A549 (cell line): ENCODE results near the gene PROM2. TPM values are rescaled to one million over a fixed set of nuclear protein-coding genes. Genes with fewer than 3 reads are reported as not detected.
"Not testable (repeated sequence)": the region's sequence is repeated elsewhere in the genome, so short reads cannot be mapped to it uniquely, and the experiment has no call there.

Experiments used
- ATAC-seq, 2 experiments: fragments of 200-7000 bp in 1 of 2; fragments of >200 bp in 1 of 2; cut with Nextera tagmentation in 1 of 2; cut with Tn5 transposase in 1 of 2; 3 replicates each; pipeline versions ENCODE4 v1.8.0 to v1.9.1; 2018 to 2020; ENCODE audit warnings: mild to moderate bottlenecking in 1 of 2, moderate library complexity in 1 of 2
- CTCF ChIA-PET: fragments of 300-600 bp; sonication (Branson Sonifier 250); formaldehyde crosslinking; extraction: SDS; loops from one replicate; lab custom pipeline; 2021; ENCODE audit warnings: antibody characterized with exemption, inconsistent platforms; lab: Yijun Ruan, JAX
- POLR2A ChIA-PET: fragments of 350-600 bp; formaldehyde crosslinking; extraction: SDS; loops from one replicate; lab custom pipeline; 2021; ENCODE audit warnings: antibody characterized with exemption, inconsistent platforms; lab: Yijun Ruan, JAX
- DNase-seq, 2 experiments: peaks; one replicate each; pipeline versions ENCODE4 v3.0.0 to v3.0.0-alpha.2; 2011 to 2016; ENCODE audit warnings: low read depth in 1 of 2, low spot score in 1 of 2
- FAIRE-seq: peaks from 2 replicates; lab custom pipeline; 2011; peaks lifted over from hg19 to GRCh38; lab: Jason Lieb, UNC
- H3K27ac ChIP-seq, 2 experiments: fragments of >200 bp; sonication (Bioruptor Twin); formaldehyde crosslinking; 3 replicates each; pipeline ENCODE4 v1.5.1; 2016 to 2017
- H3K4me1 ChIP-seq: fragments of >200 bp; sonication (Bioruptor Twin); formaldehyde crosslinking; 3 replicates; pipeline ENCODE4 v1.6.1; 2016
- H3K4me2 ChIP-seq: fragments of >200 bp; sonication (Bioruptor Twin); formaldehyde crosslinking; 3 replicates; pipeline ENCODE4 v1.6.1; 2016
- H3K4me3 ChIP-seq: fragments of >200 bp; sonication (Bioruptor Twin); formaldehyde crosslinking; 3 replicates; pipeline ENCODE4 v1.5.1; 2016
- H3K9me3 ChIP-seq: fragments of >200 bp; sonication (Bioruptor Twin); formaldehyde crosslinking; 3 replicates; pipeline ENCODE4 v1.6.1; 2016
- BHLHE40 ChIP-seq: IDR thresholded peaks from 2 replicates; pipeline ENCODE4 v1.6.1; 2012; ENCODE audit warnings: low read depth, low read length, inconsistent platforms
- FOXS1 ChIP-seq: fragments of 250-450 bp; sonication (Bioruptor Pico); IDR thresholded peaks from 2 replicates; pipeline ENCODE4 v1.5.0; 2020; ENCODE audit warnings: mild to moderate bottlenecking, moderate library complexity
- GATA3 ChIP-seq: IDR thresholded peaks from 2 replicates; pipeline ENCODE4 v1.6.1; 2012; ENCODE audit warnings: borderline replicate concordance
- HDAC2 ChIP-seq: fragments of 200-600 bp; sonication (generic); IDR thresholded peaks from 2 replicates; pipeline ENCODE4 v1.6.1; 2016
- HEYL ChIP-seq: fragments of 250-450 bp; sonication (Bioruptor Pico); IDR thresholded peaks from 2 replicates; pipeline ENCODE4 v1.8.0; 2021; ENCODE audit warnings: mild to moderate bottlenecking, moderate library complexity
- MAFK ChIP-seq: fragments of 450-650 bp; IDR thresholded peaks from 2 replicates; pipeline ENCODE4 v1.6.1; 2014; ENCODE audit not compliant: partially characterized antibody
- NPAS2 ChIP-seq: fragments of 250-450 bp; sonication (Bioruptor Pico); IDR thresholded peaks from 2 replicates; pipeline ENCODE4 v1.8.0; 2022; ENCODE audit warnings: mild to moderate bottlenecking, moderate library complexity, borderline replicate concordance
- PHF8 ChIP-seq: fragments of 200-600 bp; sonication (generic); IDR thresholded peaks from 2 replicates; pipeline ENCODE4 v1.6.1; 2016; ENCODE audit warnings: low read depth, mild to moderate bottlenecking, antibody characterized with exemption, moderate library complexity, borderline replicate concordance
- POLR2A ChIP-seq: IDR thresholded peaks from 2 replicates; pipeline ENCODE4 v1.6.1; 2012; ENCODE audit warnings: mild to moderate bottlenecking, low read length
- POLR2AphosphoS2 ChIP-seq: conservative IDR thresholded peaks from 2 replicates; pipeline ENCODE4 v1.6.1; 2012; ENCODE audit warnings: low read length, improper control_type of control experiment, inconsistent platforms
- RAD21 ChIP-seq, 2 experiments: fragments of >200 bp in 1 of 2; sonication (Bioruptor Twin) in 1 of 2; formaldehyde crosslinking in 1 of 2; IDR thresholded peaks in 1 of 2; conservative IDR thresholded peaks in 1 of 2; 2 replicates in 1 of 2; 3 replicates in 1 of 2; pipeline ENCODE4 v1.6.1; 2012 to 2018; ENCODE audit warnings: inconsistent platforms in 1 of 2
- RARB ChIP-seq: fragments of 250-450 bp; sonication (Bioruptor Pico); IDR thresholded peaks from 2 replicates; pipeline ENCODE4 v1.8.0; 2021; ENCODE audit warnings: mild to moderate bottlenecking, moderate library complexity
- RCOR1 ChIP-seq: fragments of 150-350 bp; IDR thresholded peaks from 2 replicates; pipeline ENCODE4 v1.6.1; 2014; ENCODE audit warnings: antibody characterized with exemption, low read length, low read depth
- RFX5 ChIP-seq: fragments of 450-650 bp; IDR thresholded peaks from 2 replicates; pipeline ENCODE4 v1.7.1; 2014; ENCODE audit warnings: antibody characterized with exemption, mild to moderate bottlenecking, moderate library complexity
- TP53 ChIP-seq: fragments of 250-450 bp; sonication (Bioruptor Pico); IDR thresholded peaks from 2 replicates; pipeline ENCODE4 v1.5.0; 2021; ENCODE audit warnings: mild to moderate bottlenecking, moderate library complexity
- ZC3H11A ChIP-seq: fragments of 450-650 bp; IDR thresholded peaks from 2 replicates; pipeline ENCODE4 v1.6.1; 2014; ENCODE audit warnings: antibody characterized with exemption, mild to moderate bottlenecking
- ZNF302 ChIP-seq: fragments of 250-450 bp; sonication (Bioruptor Pico); IDR thresholded peaks from 2 replicates; pipeline ENCODE4 v1.9.0; 2021; ENCODE audit warnings: inconsistent platforms, mild to moderate bottlenecking, moderate library complexity
- ZSCAN20 ChIP-seq: fragments of 250-450 bp; sonication (Bioruptor Pico); IDR thresholded peaks from 2 replicates; pipeline ENCODE4 v1.8.0; 2022; ENCODE audit warnings: mild to moderate bottlenecking, moderate library complexity
- WGBS: methylation state at CpG from one replicate; pipeline ENCODE4 v1.1.6; 2017; ENCODE audit errors: missing lambda C conversion rate; 5-methylcytosine and 5-hydroxymethylcytosine counted together
- polyA plus RNA-seq, 4 experiments: library from polyadenylated mRNA; depleted of rRNA in 3 of 4; stranded (reverse); fragments of >200 nt; fragmentation: RNase III in 1 of 4; extraction: RNeasy Plus Mini Kit Qiagen cat#74134 plus additional on column Dnase treatment in 1 of 4; gene quantifications; 2 replicates in 3 of 4; 3 replicates in 1 of 4; pipeline ENCODE4 v1.2.3, GENCODE V29; 2011 to 2017
- TF ChIP-seq, protein P1 (sequence below): fragments of >200 bp; sonication (Bioruptor Twin); formaldehyde crosslinking; IDR thresholded peaks from 3 replicates; pipeline ENCODE4 v1.5.1; 2016
- TF ChIP-seq, protein P2 (sequence below): fragments of >200 bp; sonication (Bioruptor Twin); formaldehyde crosslinking; IDR thresholded peaks from 2 replicates; pipeline ENCODE4 v1.6.1; 2016
- TF ChIP-seq, protein P3 (sequence below): IDR thresholded peaks from 2 replicates; pipeline ENCODE4 v1.6.1; 2012; ENCODE audit warnings: low read depth, borderline replicate concordance
- TF ChIP-seq, protein P4 (sequence below): IDR thresholded peaks from 2 replicates; pipeline ENCODE4 v1.6.1; 2012

The PROM2 gene
- polyA plus RNA-seq, 2 of the 4 experiments (the other 2 are of a cell fraction): 0.08 to 0.09 TPM

DNA sequence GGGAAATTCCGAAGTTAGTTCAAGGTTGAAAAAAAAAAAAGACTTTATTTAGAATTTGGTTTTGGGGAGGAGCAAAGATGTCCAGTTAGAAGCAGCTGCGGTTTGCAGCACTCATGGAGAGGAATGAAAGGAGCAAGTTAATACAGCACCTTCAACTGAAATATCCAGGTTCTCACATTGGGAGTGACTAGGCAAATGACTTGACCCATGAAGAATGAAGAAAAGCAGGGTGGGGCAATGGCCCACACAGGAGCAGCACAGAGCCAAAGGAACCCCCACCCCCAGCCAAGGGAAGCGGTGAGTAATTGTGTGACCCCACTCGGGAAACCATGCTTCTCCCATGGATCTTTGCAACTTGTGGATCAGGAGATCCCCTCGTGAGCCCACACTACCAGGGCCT, 34.2 kb upstream of the PROM2 start:
- CTCF ChIA-PET: no interaction called here
- FAIRE-seq (no peak), DNase-seq (no peak), ATAC-seq (no peak)
- H3K4me3 ChIP-seq: no peak overlapping the region
- no peak overlapping the region for H3K4me2 ChIP-seq
- POLR2A ChIA-PET: no interaction called here
- peaks cover 52% of the 10 kb centered on the region for H3K9me3 ChIP-seq
- TF ChIP-seq HDAC2 (no peak), ZNF302 (no peak), NPAS2 (CRISPR knock-in tag) (no peak), MAFK (no peak), ZC3H11A (no peak), FOXS1 (CRISPR knock-in tag) (no peak)
- TF ChIP-seq, protein P1, sequence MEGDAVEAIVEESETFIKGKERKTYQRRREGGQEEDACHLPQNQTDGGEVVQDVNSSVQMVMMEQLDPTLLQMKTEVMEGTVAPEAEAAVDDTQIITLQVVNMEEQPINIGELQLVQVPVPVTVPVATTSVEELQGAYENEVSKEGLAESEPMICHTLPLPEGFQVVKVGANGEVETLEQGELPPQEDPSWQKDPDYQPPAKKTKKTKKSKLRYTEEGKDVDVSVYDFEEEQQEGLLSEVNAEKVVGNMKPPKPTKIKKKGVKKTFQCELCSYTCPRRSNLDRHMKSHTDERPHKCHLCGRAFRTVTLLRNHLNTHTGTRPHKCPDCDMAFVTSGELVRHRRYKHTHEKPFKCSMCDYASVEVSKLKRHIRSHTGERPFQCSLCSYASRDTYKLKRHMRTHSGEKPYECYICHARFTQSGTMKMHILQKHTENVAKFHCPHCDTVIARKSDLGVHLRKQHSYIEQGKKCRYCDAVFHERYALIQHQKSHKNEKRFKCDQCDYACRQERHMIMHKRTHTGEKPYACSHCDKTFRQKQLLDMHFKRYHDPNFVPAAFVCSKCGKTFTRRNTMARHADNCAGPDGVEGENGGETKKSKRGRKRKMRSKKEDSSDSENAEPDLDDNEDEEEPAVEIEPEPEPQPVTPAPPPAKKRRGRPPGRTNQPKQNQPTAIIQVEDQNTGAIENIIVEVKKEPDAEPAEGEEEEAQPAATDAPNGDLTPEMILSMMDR: no peak
- 21% methylated on average over 5 of the region's 5 CpGs for WGBS
- no peak overlapping the region for H3K27ac ChIP-seq
- no peaks in the 10 kb centered on the region for H3K4me1 ChIP-seq

DNA sequence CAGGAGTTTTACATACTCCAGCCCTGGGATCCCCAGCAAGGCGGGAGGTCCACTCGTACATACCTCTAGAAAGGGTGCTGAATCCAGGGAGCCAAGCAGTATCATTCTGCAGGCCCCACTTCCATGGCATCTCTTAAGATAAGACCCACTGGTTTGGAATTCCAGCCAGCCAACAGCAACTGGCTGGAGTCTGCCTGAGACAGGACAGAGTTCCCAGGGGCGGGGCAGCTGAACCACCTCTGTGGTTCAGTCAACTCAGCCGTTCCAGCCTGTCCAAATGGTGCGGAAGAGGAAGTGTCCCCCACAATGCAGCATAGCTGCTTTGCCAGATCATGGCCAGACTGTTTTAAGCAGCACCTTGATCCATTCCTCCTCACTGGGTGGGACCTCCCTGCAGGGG, 33.7 kb upstream of the PROM2 start:
- DNase-seq: no peak
- WGBS: 28% methylated on average over 2 of the region's 5 CpGs
- Histone ChIP-seq H3K4me3 (no peak overlapping the region), H3K9me3 (peaks cover 49% of the 10 kb centered on the region), H3K4me2 (no peak overlapping the region), H3K27ac (no peak overlapping the region), H3K4me1 (no peaks in the 10 kb centered on the region)
- POLR2A ChIA-PET: no interaction called here
- FAIRE-seq: no peak
- no peak for ATAC-seq
- TF ChIP-seq PHF8: no peak
- no peak for TF ChIP-seq POLR2AphosphoS2
- TF ChIP-seq, protein P2, sequence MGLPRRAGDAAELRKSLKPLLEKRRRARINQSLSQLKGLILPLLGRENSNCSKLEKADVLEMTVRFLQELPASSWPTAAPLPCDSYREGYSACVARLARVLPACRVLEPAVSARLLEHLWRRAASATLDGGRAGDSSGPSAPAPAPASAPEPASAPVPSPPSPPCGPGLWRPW: no peak
- TF ChIP-seq FOXS1 (CRISPR knock-in tag): no peak
- TF ChIP-seq, protein P3, sequence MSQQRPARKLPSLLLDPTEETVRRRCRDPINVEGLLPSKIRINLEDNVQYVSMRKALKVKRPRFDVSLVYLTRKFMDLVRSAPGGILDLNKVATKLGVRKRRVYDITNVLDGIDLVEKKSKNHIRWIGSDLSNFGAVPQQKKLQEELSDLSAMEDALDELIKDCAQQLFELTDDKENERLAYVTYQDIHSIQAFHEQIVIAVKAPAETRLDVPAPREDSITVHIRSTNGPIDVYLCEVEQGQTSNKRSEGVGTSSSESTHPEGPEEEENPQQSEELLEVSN: no peak
- TF ChIP-seq POLR2A: no peak
- no peak for TF ChIP-seq GATA3
- no peak for TF ChIP-seq RAD21 (conservative IDR thresholded peaks at IDR 0.05 in 1 of 2, IDR thresholded peaks at IDR 0.05 in 1 of 2)
- TF ChIP-seq RCOR1: no peak
- TF ChIP-seq RARB: no peak
- TF ChIP-seq RFX5: no peak
- no peak for TF ChIP-seq HEYL (CRISPR knock-in tag)
- TF ChIP-seq, protein P4, sequence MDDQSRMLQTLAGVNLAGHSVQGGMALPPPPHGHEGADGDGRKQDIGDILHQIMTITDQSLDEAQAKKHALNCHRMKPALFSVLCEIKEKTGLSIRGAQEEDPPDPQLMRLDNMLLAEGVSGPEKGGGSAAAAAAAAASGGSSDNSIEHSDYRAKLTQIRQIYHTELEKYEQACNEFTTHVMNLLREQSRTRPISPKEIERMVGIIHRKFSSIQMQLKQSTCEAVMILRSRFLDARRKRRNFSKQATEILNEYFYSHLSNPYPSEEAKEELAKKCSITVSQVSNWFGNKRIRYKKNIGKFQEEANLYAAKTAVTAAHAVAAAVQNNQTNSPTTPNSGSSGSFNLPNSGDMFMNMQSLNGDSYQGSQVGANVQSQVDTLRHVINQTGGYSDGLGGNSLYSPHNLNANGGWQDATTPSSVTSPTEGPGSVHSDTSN: no peak
- TF ChIP-seq TP53 (CRISPR knock-in tag): no peak
- no peak for TF ChIP-seq ZSCAN20 (CRISPR knock-in tag)
- TF ChIP-seq BHLHE40: no peak
- TF ChIP-seq HDAC2: no peak
- CTCF ChIA-PET: no interaction called here

DNA sequence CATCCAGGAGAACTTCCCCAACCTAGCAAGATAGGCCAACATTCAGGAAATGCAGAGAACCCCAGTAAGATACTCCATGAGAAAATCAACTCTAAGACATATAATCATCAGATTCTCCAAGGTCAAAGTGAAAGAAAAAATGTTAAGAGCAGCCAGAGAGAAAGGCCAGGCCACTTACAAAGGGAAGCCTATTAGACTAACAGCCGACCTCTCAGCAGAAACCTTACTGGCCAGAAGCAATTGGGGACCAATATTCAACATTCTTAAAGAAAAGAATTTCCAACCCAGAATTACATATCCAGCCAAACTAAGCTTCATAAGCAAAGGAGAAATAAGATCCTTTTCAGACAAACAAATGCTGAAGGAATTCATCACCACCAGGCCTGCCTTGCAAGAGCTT, 32.2 kb upstream of the PROM2 start:
- ATAC-seq, CTCF ChIA-PET, H3K4me3 ChIP-seq, DNase-seq, H3K4me2 ChIP-seq, H3K4me1 ChIP-seq, H3K27ac ChIP-seq, POLR2A ChIA-PET, FAIRE-seq: not testable (repeated sequence)
- peaks cover 54% of the 10 kb centered on the region for H3K9me3 ChIP-seq
- WGBS: 13% methylated on average over 1 of the region's 1 CpG
